Pancreas (tissue), 10 donors: ENCODE measurements around the gene ZNF775. TPM values are rescaled to one million over a fixed set of nuclear protein-coding genes. Genes with fewer than 3 reads are reported as not detected.

ENCODE experiments used
- ATAC-seq, 4 donors: fragments of 200-7000 bp; cut with Tn5 transposase; one replicate each; pipeline versions ENCODE4 v1.8.0 to v1.9.1; 2020; ENCODE audit warnings: mild to moderate bottlenecking in 4 of 4, moderate library complexity in 4 of 4
- DNase-seq, 6 donors: peaks; one replicate each; pipeline ENCODE4 v3.0.0-alpha.2; 2020
- FAIRE-seq: peaks from 2 replicates; lab custom pipeline; 2012; peaks lifted over from hg19 to GRCh38; lab: Jason Lieb, UNC
- H3K27ac ChIP-seq, 4 donors: fragments of 200-600 bp; sonication (generic); 1 replicate in 3 of 4; 2 replicates in 1 of 4; pipeline versions ENCODE4 v1.5.0 to v1.8.0; 2020
- H3K27me3 ChIP-seq, 4 donors: fragments of 200-600 bp; one replicate each; pipeline ENCODE4 v1.8.0; 2021
- H3K36me3 ChIP-seq, 3 donors: fragments of 200-600 bp; sonication (generic) in 1 of 3; one replicate each; pipeline versions ENCODE4 v1.5.0 to v1.8.0; 2020 to 2021
- H3K4me1 ChIP-seq, 3 donors: fragments of 200-600 bp; one replicate each; pipeline ENCODE4 v1.8.0; 2021
- H3K4me3 ChIP-seq, 4 donors: fragments of 200-600 bp; sonication (generic) in 2 of 4; one replicate each; pipeline versions ENCODE4 v1.5.0 to v1.8.0; 2020 to 2021
- H3K9me3 ChIP-seq, 4 donors: fragments of 200-600 bp; one replicate each; pipeline ENCODE4 v1.8.0; 2021
- WGBS, 2 donors: extraction: QIAGEN DNeasy Blood & Tissue Kit; methylation state at CpG; one replicate each; pipeline ENCODE4 v1.1.7; 2013; 5-methylcytosine and 5-hydroxymethylcytosine counted together
- intact Hi-C, 3 donors: fragments of 100-400 bp; cut with DNase I; formaldehyde crosslinking; loops; one replicate each; pipeline versions ENCODE4 v1.11.1 to v1.14.2; 2022
- polyA plus RNA-seq, 2 donors: library from polyadenylated mRNA; stranded (reverse); fragments of 200-250 nt; gene quantifications; one replicate each; pipeline ENCODE4 v1.2.3, GENCODE V29; 2013
- total RNA-seq, 6 donors: library from RNA; stranded (reverse); fragmentation: NEBNext Ultra II Directional in 4 of 6; extraction: Animal tissue kit (Norgen Biotek cat#: 25700) in 4 of 6; gene quantifications; one replicate each; pipeline versions ENCODE4 v1.2.1 to v1.2.4, GENCODE V29; 2021 to 2023
- TF ChIP-seq, protein P1 (sequence below), 4 donors: fragments of 200-600 bp; sonication (generic) in 3 of 4; IDR thresholded peaks; one replicate each; pipeline versions ENCODE4 v1.5.0 to v1.8.0; 2021; ENCODE audit warnings: antibody characterized with exemption in 4 of 4
- donor health status: healthy with polysubstance abuse.
- donor health status: DM: no; HTN: no; CAD: no; lungs with moderate emphysema.
- donor health status: DM: no; HTN: no; CAD: no.
- donor health status: control.
- donor health status: control.
- donor health status: Bipolar disorder and iron deficiency.
- donor health status: DM: yes; HTN: yes; CAD: no.
- donor health status: DM: no; HTN: no; CAD: no.
- donor health status: DM: no; HTN: no; CAD: no.
- donor health status: DM: yes; HTN: yes; CAD: no.

The ZNF775 gene
- total and polyA plus RNA-seq, 8 donors = 2.0 to 7.4 (median 2.9) TPM

DNA sequence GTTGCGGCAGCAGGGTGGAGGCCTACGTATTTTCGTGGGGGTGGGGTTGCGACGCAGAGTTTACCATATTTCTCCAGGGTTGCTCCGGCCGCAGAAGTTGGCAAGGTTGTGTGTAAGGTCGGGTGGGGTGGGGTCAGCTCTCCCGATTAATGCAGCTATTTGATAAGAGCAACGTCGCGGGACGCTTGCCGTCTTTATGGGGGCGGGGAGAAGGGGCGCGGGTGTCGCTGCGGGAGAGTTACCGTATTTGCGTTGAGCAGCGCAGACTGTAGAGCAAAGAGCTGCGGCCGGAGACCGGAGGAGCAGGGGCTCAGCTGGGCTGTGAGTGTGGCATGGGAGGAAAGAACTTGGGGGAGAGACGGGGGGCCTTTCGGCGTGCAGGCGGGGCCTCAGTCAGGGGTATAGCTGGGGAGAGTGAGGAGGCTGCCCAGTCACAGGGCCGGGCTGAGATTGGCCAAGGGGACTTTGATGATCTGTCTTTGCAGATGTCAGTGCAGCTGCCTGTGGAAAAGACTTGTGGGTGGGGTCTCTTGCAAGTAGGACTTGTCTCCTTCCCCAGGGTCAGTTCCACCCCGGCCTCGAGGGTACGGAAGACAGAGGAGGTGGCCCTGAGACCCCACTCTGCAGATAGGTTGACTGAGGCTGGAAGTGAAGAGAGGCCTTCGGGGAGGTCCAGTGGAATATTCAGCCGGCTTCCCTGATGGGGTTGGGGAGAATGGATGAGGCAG is 26.6 kb downstream of the ZNF775 start:
- H3K27ac ChIP-seq = peak overlapping the region; percentile 86 to 96 (median 94)
- TF ChIP-seq, protein P1, sequence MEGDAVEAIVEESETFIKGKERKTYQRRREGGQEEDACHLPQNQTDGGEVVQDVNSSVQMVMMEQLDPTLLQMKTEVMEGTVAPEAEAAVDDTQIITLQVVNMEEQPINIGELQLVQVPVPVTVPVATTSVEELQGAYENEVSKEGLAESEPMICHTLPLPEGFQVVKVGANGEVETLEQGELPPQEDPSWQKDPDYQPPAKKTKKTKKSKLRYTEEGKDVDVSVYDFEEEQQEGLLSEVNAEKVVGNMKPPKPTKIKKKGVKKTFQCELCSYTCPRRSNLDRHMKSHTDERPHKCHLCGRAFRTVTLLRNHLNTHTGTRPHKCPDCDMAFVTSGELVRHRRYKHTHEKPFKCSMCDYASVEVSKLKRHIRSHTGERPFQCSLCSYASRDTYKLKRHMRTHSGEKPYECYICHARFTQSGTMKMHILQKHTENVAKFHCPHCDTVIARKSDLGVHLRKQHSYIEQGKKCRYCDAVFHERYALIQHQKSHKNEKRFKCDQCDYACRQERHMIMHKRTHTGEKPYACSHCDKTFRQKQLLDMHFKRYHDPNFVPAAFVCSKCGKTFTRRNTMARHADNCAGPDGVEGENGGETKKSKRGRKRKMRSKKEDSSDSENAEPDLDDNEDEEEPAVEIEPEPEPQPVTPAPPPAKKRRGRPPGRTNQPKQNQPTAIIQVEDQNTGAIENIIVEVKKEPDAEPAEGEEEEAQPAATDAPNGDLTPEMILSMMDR (IDR thresholded peaks at IDR 0.05) = no peak
- H3K9me3 ChIP-seq = no peaks in the 10 kb centered on the region
- H3K36me3 ChIP-seq = peaks cover 0 to 6% (median 0%) of the 10 kb centered on the region in 3 donors
- FAIRE-seq = no peak
- peak overlapping the region; percentile 28 to 70 (median 59) for H3K4me3 ChIP-seq
- peak in 2 of 6 donors; percentile 69 to 75 for DNase-seq
- H3K27me3 ChIP-seq = no peaks in the 10 kb centered on the region
- H3K4me1 ChIP-seq = peaks cover 0 to 23% (median 20%) of the 10 kb centered on the region in 3 donors
- intact Hi-C loops = no loop called here
- WGBS, 2 donors = 3 to 4% methylated on average over 35 of the region's 35 CpGs
- ATAC-seq = peak; percentile 44 to 56 (median 48)

GRCh38 chr7:150406312-150406566 is 27.1 kb downstream of the ZNF775 start:
- peak in 2 of 4 donors; percentile 1 to 11 for ATAC-seq
- DNase-seq = peak in 1 of 6 donors; percentile 58
- H3K36me3 ChIP-seq = peaks cover 0 to 7% (median 0%) of the 10 kb centered on the region in 3 donors
- H3K4me1 ChIP-seq = peaks cover 0 to 22% (median 19%) of the 10 kb centered on the region in 3 donors
- FAIRE-seq = no peak
- H3K9me3 ChIP-seq = no peaks in the 10 kb centered on the region
- no peaks in the 10 kb centered on the region for H3K27me3 ChIP-seq
- intact Hi-C loops = no loop called here
- WGBS, 2 donors = 3 to 4% methylated on average over 2 of the region's 2 CpGs
- peak overlapping the region; percentile 28 to 70 (median 59) for H3K4me3 ChIP-seq
- TF ChIP-seq, protein P1 (IDR thresholded peaks at IDR 0.05) = no peak
- peak overlapping the region; percentile 86 to 96 (median 94) for H3K27ac ChIP-seq

- H3K27ac ChIP-seq = peak overlapping the region; percentile 86 to 96 (median 94)
- H3K36me3 ChIP-seq = peaks cover 0 to 7% (median 0%) of the 10 kb centered on the region in 3 donors
- H3K4me1 ChIP-seq = peaks cover 0 to 22% (median 19%) of the 10 kb centered on the region in 3 donors
- no peaks in the 10 kb centered on the region for H3K9me3 ChIP-seq
- WGBS, 2 donors = 15 to 17% methylated on average over 10 of the region's 10 CpGs
- H3K27me3 ChIP-seq = no peaks in the 10 kb centered on the region
- DNase-seq (peak in 1 of 6 donors; percentile 59), FAIRE-seq (no peak), ATAC-seq (peak in 3 of 4 donors; percentile 36 to 48 (median 39))
- TF ChIP-seq, protein P1 (IDR thresholded peaks at IDR 0.05) = no peak
- intact Hi-C loops = no loop called here
- peak overlapping the region in 2 of 4 donors; percentile 65 to 70 for H3K4me3 ChIP-seq
Observed at GRCh38 chr7:150406567-150407421, 27.7 kb downstream of the ZNF775 start.

GRCh38 chr7:150407588-150408392 is 28.7 kb downstream of the ZNF775 start:
- Histone ChIP-seq H3K36me3 (peaks cover 0 to 7% (median 0%) of the 10 kb centered on the region in 3 donors), H3K4me3 (no peak overlapping the region), H3K9me3 (no peaks in the 10 kb centered on the region), H3K27ac (peak overlapping the region in 3 of 4 donors; percentile 86 to 96 (median 94)), H3K27me3 (no peaks in the 10 kb centered on the region), H3K4me1 (peaks cover 0 to 19% (median 19%) of the 10 kb centered on the region in 3 donors)
- 92 to 93% methylated on average over 76 to 91 of the region's 91 CpGs for WGBS, 2 donors
- DNase-seq (peak in 2 of 6 donors; percentile 55 to 81), FAIRE-seq (no peak), ATAC-seq (no peak)
- TF ChIP-seq, protein P1 (IDR thresholded peaks at IDR 0.05) = no peak
- intact Hi-C loops = no loop called here
